OCI-LY7 (cell line): ENCODE results near the gene TBL1XR1.

Source experiments
- CTCF ChIP-seq: fragments of 200-600 bp; sonication (generic); conservative IDR thresholded peaks from 2 replicates; pipeline ENCODE4 v1.5.1; 2014; ENCODE audit warnings: mild to moderate bottlenecking, antibody characterized with exemption, low read length, moderate library complexity, mixed read lengths
- EZH2phosphoT487 ChIP-seq: fragments of 200-600 bp; sonication (generic); IDR thresholded peaks from 2 replicates; pipeline ENCODE4 v1.6.1; 2018; ENCODE audit warnings: low read depth, borderline replicate concordance, mild to moderate bottlenecking, mixed run types, antibody characterized with exemption, low read length, moderate library complexity, mixed read lengths

- no peak for TF ChIP-seq CTCF
- no peak for TF ChIP-seq EZH2phosphoT487
These were observed 3.5 kb downstream of the TBL1XR1 start for GRCh38 chr3:177193688-177194268.
